ENCODE results near the gene CD300E.

DNA sequence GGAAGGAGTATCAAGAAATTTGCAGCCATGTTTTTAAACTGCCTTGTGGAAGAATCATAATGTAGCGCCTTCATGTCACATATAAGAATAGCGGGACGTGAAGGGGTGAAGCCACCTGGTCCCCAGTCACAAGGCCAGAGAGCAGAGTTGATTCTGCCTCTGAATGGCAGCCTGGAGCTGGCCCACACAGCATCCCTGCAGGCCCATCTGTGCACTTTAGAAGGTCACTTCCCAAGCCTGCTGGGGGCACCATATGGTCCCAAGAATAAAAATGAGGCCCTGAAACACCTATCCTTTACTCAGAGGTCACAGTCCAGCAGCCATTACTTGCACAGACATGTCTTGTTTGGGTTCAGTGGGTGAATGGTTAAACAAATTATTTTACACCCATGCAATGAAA is 15.0 kb downstream of the CD300E start:
- TF ChIP-seq CTCF (IDR thresholded peaks at IDR 0.05) (no peak), POLR2A (IDR thresholded peaks at IDR 0.05) (no peak), EP300 (IDR thresholded peaks at IDR 0.05) (no peak)
